ENCODE data around the gene PITPNM3. TPM values are rescaled to one million over a fixed set of nuclear protein-coding genes. Genes with fewer than 3 reads are reported as not detected.

The PITPNM3 gene
- total and polyA plus RNA-seq, 2 of the 8 experiments (the other 6 are each of a cell fraction or from before 2014, with no cell fraction given), result 1.7 to 3.1 TPM

GRCh38 chr17:6577686-6578263, 21.4 kb upstream of the PITPNM3 start:
- Histone ChIP-seq H4K5ac (ENCODE audit: insufficient read length, low read depth, low read length) (no peak overlapping the region), H4K91ac (replicated peaks; ENCODE audit: insufficient read length, low read length) (no peak overlapping the region), H2AFZ (ENCODE audit: low read length) (no peak overlapping the region), H3K79me1 (ENCODE audit: low read depth, low read length) (no peaks in the 10 kb centered on the region; the same call in 1 of the 2 replicates), H3K56ac (replicated peaks; ENCODE audit: insufficient read length, low read depth, low read length) (no peak overlapping the region), H3K36me3 (ENCODE audit: control insufficient read depth in 2 of 4, insufficient read depth in 4 of 4, low read length in 3 of 4) (peaks cover 0 to 17% (median 4%) of the 10 kb centered on the region in 4 experiments; a peak in 4 of 8 replicates), H2BK120ac (replicated peaks; ENCODE audit: low read depth, low read length) (no peak overlapping the region), H2AK5ac (ENCODE audit: low read depth, low read length) (no peak overlapping the region), H2BK15ac (ENCODE audit: low read length) (no peak overlapping the region), H2BK20ac (ENCODE audit: low read length) (no peak overlapping the region), H3K4ac (replicated peaks; ENCODE audit: insufficient read length, low read depth, low read length) (no peak overlapping the region), H3K18ac (ENCODE audit: extremely low read depth, low read length) (no peak overlapping the region), H2BK5ac (ENCODE audit: low read depth, low read length) (no peak overlapping the region), H3K27me3 (replicated peaks in 1 of 4; ENCODE audit: control insufficient read depth in 3 of 4, extremely low read depth in 1 of 4, insufficient read depth in 3 of 4, low read length in 3 of 4) (no peaks in the 10 kb centered on the region), H3K9ac (replicated peaks in 1 of 4; ENCODE audit: extremely low read depth in 1 of 4, low read depth in 3 of 4, low read length in 3 of 4) (no peak overlapping the region), H3K4me3 (ENCODE audit: extremely low read depth in 1 of 4, insufficient read depth in 2 of 4, low read depth in 3 of 4, low read length in 4 of 4) (no peak overlapping the region), H4K20me1 (replicated peaks in 1 of 2; ENCODE audit: control insufficient read depth in 1 of 2, insufficient read depth in 2 of 2, low read length in 2 of 2) (no peaks in the 10 kb centered on the region), H3K4me1 (replicated peaks in 1 of 4; ENCODE audit: control insufficient read depth in 3 of 4, insufficient read depth in 4 of 4, low read length in 3 of 4) (peaks cover 0 to 10% (median 4%) of the 10 kb centered on the region in 4 experiments; a peak in 4 of 7 replicates), H3K4me2 (ENCODE audit: insufficient read depth in 1 of 2, low read depth in 2 of 2, low read length in 2 of 2) (no peak overlapping the region), H3K14ac (ENCODE audit: insufficient read length) (no peak overlapping the region), H3K23me2 (ENCODE audit: low read depth, low read length) (no peaks in the 10 kb centered on the region), H3K9me3 (ENCODE audit: insufficient read depth in 2 of 2, low read depth in 1 of 2, low read length in 1 of 2) (no peaks in the 10 kb centered on the region; a peak in 1 of 4 replicates), H3K27ac (ENCODE audit: low read depth, low read length) (no peak overlapping the region), H4K8ac (ENCODE audit: extremely low read depth, insufficient read depth, low read length) (no peak overlapping the region), H3K23ac (ENCODE audit: insufficient read length) (no peak overlapping the region), H2BK12ac (ENCODE audit: low read depth, low read length) (no peak overlapping the region), H3K79me2 (ENCODE audit: control insufficient read depth in 1 of 2, insufficient read depth in 2 of 2, low read length in 2 of 2) (no peaks in the 10 kb centered on the region)
- TF ChIP-seq KDM1A (IDR thresholded peaks at IDR 0.05; ENCODE audit: borderline replicate concordance, low read length), result peak; percentile 89
- TF ChIP-seq POU5F1 (IDR thresholded peaks at IDR 0.05; ENCODE audit: low read depth, low read length), result no peak
- ChIA-PET POLR2A (ENCODE audit: partially characterized antibody) (interaction anchor here (1.2 kb wide), 2 partner anchors 29 to 62 kb away, joined by 3 read pairs; no protein-coding TSS in a partner anchor), CTCF (ENCODE audit: partially characterized antibody) (interaction anchor here (0.9 to 3.2 kb wide), 6 partner anchors 9 to 107 kb away, joined by 3 to 19 read pairs (median 4); no protein-coding TSS in a partner anchor)
- FAIRE-seq, result no peak
- 86% methylated on average over 7 of the region's 7 CpGs; no CpG with 5 or more reads in 1 of the 2 experiments for WGBS, 2 experiments (ENCODE audit: extremely low coverage in 1 of 2, insufficient coverage in 1 of 2, insufficient read length in 1 of 2, insufficient replicate concordance in 2 of 2, low coverage in 1 of 2, low lambda C conversion rate in 2 of 2, missing lambda C conversion rate in 1 of 2)
- DNase-seq (ENCODE audit: low read depth in 1 of 2, low spot score in 2 of 2), result peak in 1 of 2 experiments; percentile 39
